Hepatocyte (in vitro differentiated cells): ENCODE data around the gene OR2J3. TPM values are rescaled to one million over a fixed set of nuclear protein-coding genes. Genes with fewer than 3 reads are reported as not detected.
"Not testable (repeated sequence)": the region's sequence is repeated elsewhere in the genome, so short reads cannot be mapped to it uniquely, and the experiment has no call there.

Experiments
- DNase-seq: peaks from one replicate; pipeline ENCODE4 v3.0.0-alpha.2; 2016; ENCODE audit warnings: low spot score
- H2AFZ ChIP-seq: fragments of 200-600 bp; sonication (generic); 2 replicates; pipeline ENCODE4 v1.6.0; 2016; ENCODE audit warnings: antibody characterized with exemption, mild to moderate bottlenecking
- H3K27ac ChIP-seq: fragments of 200-600 bp; sonication (generic); 2 replicates; pipeline ENCODE4 v1.5.1; 2016; ENCODE audit warnings: mild to moderate bottlenecking
- H3K27me3 ChIP-seq: fragments of 200-600 bp; sonication (generic); 2 replicates; pipeline ENCODE4 v1.6.1; 2016
- H3K36me3 ChIP-seq: fragments of 200-600 bp; sonication (generic); replicated peaks from 2 replicates; pipeline ENCODE4 v1.5.1; 2016; ENCODE audit warnings: low read depth; ENCODE audit not compliant: insufficient read depth
- H3K4me1 ChIP-seq: fragments of 200-600 bp; sonication (generic); 2 replicates; pipeline ENCODE4 v1.5.1; 2016; ENCODE audit warnings: mild to moderate bottlenecking, moderate library complexity; ENCODE audit not compliant: insufficient read depth
- H3K4me2 ChIP-seq: fragments of 200-600 bp; sonication (generic); 2 replicates; pipeline ENCODE4 v1.6.0; 2016
- H3K4me3 ChIP-seq: fragments of 200-600 bp; sonication (generic); 2 replicates; pipeline ENCODE4 v1.5.1; 2016; ENCODE audit warnings: mild to moderate bottlenecking
- H3K79me2 ChIP-seq: fragments of 200-600 bp; sonication (generic); 2 replicates; pipeline ENCODE4 v1.6.0; 2017; ENCODE audit warnings: mild to moderate bottlenecking
- H3K9me2 ChIP-seq: fragments of 200-600 bp; sonication (generic); replicated peaks from 2 replicates; pipeline ENCODE4 v1.6.0; 2017; ENCODE audit warnings: mild to moderate bottlenecking; ENCODE audit not compliant: insufficient read depth
- H3K9me3 ChIP-seq: fragments of 200-600 bp; sonication (generic); 2 replicates; pipeline ENCODE4 v1.5.1; 2016; ENCODE audit warnings: low read depth, mild to moderate bottlenecking
- H4K20me1 ChIP-seq: fragments of 200-600 bp; sonication (generic); 2 replicates; pipeline ENCODE4 v1.6.0; 2016; ENCODE audit warnings: mild to moderate bottlenecking; ENCODE audit not compliant: insufficient read depth, poor library complexity, severe bottlenecking
- EZH2 ChIP-seq: fragments of 200-600 bp; sonication (generic); IDR thresholded peaks from 2 replicates; pipeline ENCODE4 v1.6.1; 2016; ENCODE audit warnings: antibody characterized with exemption, mild to moderate bottlenecking, borderline replicate concordance
- EZH2phosphoT487 ChIP-seq: fragments of 200-600 bp; sonication (generic); IDR thresholded peaks from one replicate; pipeline ENCODE4 v1.6.1; 2018; ENCODE audit warnings: antibody characterized with exemption, mild to moderate bottlenecking, low read depth, moderate library complexity; ENCODE audit not compliant: unreplicated experiment, severe bottlenecking
- WGBS: methylation state at CpG from one replicate; pipeline ENCODE4 v1.1.6; 2016; ENCODE audit warnings: low lambda C conversion rate; ENCODE audit errors: missing lambda C conversion rate; 5-methylcytosine and 5-hydroxymethylcytosine counted together
- polyA plus RNA-seq: library from polyadenylated mRNA; unstranded; fragments of >200 nt; fragmentation: Nextera tagmentation; extraction: Ambion mirVana; gene quantifications from 2 replicates; pipeline ENCODE4 v1.2.1, GENCODE V29; 2016
- total RNA-seq: library from RNA; depleted of rRNA; stranded (reverse); fragments of >200 nt; gene quantifications from 2 replicates; pipeline ENCODE4 v1.2.3, GENCODE V29; 2014
- TF ChIP-seq, protein P1 (sequence below): fragments of 200-600 bp; sonication (generic); IDR thresholded peaks from 2 replicates; pipeline ENCODE4 v1.5.1; 2016; ENCODE audit warnings: antibody characterized with exemption, mild to moderate bottlenecking; ENCODE audit not compliant: poor library complexity

Gene OR2J3
- total and polyA plus RNA-seq, 2 experiments from 2014 or later = not detected

DNA sequence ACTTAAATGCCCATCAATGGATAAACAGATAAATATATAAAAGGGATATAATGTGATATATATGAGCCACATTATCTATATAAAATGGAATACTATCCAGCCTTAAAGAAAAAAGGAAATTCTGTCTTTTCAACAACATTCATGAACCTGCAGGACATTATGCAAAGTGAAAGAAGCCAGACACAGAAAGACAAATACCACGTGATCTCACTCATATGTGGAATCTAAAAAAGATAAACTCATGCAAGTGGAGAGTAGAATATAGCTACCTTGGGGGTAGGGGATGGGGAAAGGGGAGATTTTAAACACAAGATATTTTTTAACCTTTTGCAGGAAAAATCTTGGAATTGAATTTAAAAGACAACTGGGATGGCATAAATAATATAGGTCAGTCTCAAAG is 10.1 kb upstream of the OR2J3 start:
- no peaks in the 10 kb centered on the region for H3K79me2 ChIP-seq
- H3K4me2 ChIP-seq = no peak overlapping the region
- no peaks in the 10 kb centered on the region for H3K36me3 ChIP-seq
- no peaks in the 10 kb centered on the region for H3K27me3 ChIP-seq
- no peak overlapping the region for H3K4me3 ChIP-seq
- TF ChIP-seq EZH2phosphoT487 (no peak), EZH2 (no peak)
- TF ChIP-seq, protein P1, sequence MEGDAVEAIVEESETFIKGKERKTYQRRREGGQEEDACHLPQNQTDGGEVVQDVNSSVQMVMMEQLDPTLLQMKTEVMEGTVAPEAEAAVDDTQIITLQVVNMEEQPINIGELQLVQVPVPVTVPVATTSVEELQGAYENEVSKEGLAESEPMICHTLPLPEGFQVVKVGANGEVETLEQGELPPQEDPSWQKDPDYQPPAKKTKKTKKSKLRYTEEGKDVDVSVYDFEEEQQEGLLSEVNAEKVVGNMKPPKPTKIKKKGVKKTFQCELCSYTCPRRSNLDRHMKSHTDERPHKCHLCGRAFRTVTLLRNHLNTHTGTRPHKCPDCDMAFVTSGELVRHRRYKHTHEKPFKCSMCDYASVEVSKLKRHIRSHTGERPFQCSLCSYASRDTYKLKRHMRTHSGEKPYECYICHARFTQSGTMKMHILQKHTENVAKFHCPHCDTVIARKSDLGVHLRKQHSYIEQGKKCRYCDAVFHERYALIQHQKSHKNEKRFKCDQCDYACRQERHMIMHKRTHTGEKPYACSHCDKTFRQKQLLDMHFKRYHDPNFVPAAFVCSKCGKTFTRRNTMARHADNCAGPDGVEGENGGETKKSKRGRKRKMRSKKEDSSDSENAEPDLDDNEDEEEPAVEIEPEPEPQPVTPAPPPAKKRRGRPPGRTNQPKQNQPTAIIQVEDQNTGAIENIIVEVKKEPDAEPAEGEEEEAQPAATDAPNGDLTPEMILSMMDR = no peak
- no peak overlapping the region for H3K27ac ChIP-seq
- no peaks in the 10 kb centered on the region for H3K9me3 ChIP-seq
- H3K4me1 ChIP-seq = no peaks in the 10 kb centered on the region
- WGBS = 68% methylated on average over 1 of the region's 1 CpG
- DNase-seq = no peak
- H2AFZ ChIP-seq = no peak overlapping the region
- H3K9me2 ChIP-seq = no peaks in the 10 kb centered on the region
- H4K20me1 ChIP-seq = no peaks in the 10 kb centered on the region

DNA sequence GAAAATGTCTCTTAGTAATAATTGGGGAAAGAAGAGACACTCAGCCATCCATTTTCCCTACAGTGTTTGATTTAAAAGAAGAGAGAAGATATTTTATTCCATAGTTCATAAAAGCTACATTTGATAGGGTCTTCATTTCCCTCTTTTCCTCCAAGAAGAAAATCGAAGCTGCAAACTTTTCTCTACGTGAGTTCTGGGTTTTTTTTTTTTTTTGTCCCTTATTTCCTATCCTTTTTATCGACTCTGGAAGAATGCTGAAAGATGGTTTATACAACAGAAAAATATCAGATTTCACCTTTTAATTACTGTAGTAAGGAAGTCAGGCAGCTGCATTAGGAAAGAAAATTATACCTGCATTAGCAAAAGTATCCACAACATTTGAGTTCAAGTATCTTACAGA is 8.7 kb upstream of the OR2J3 start, which contains the start of gene OR2J1:
OR2J1 (plus strand) TSS at position 301 of the 400 bp plus-strand sequence. CDS start 1,453 bp downstream, outside the sequence.
- no peaks in the 10 kb centered on the region for H3K36me3 ChIP-seq
- H4K20me1 ChIP-seq = no peaks in the 10 kb centered on the region
- H3K79me2 ChIP-seq = no peaks in the 10 kb centered on the region
- WGBS = 80% methylated on average over 3 of the region's 3 CpGs
- no peaks in the 10 kb centered on the region for H3K9me2 ChIP-seq
- H3K9me3 ChIP-seq = no peaks in the 10 kb centered on the region
- no peak within 1 kb of the TSS for H2AFZ ChIP-seq
- H3K4me2 ChIP-seq = no peak within 1 kb of the TSS
- H3K27ac ChIP-seq = no peak within 1 kb of the TSS
- no peak for DNase-seq
- no peaks in the 10 kb centered on the region for H3K4me1 ChIP-seq
- no peak within 1 kb of the TSS for H3K4me3 ChIP-seq
- TF ChIP-seq EZH2 (no peak), EZH2phosphoT487 (no peak)
- TF ChIP-seq, protein P1 = no peak
- no peaks in the 10 kb centered on the region for H3K27me3 ChIP-seq

DNA sequence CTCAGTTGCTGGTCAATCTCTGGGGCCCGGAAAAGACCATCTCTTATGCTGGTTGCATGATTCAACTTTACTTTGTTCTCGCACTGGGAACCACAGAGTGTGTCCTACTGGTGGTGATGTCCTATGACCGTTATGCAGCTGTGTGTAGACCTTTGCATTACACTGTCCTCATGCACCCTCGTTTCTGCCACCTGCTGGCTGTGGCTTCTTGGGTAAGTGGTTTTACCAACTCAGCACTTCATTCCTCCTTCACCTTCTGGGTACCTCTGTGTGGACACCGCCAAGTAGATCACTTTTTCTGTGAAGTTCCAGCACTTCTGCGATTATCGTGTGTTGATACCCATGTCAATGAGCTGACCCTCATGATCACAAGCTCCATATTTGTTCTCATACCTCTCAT is 4.3 kb downstream of the OR2J3 start:
- H3K4me3 ChIP-seq = no peak overlapping the region
- H3K9me3 ChIP-seq = no peaks in the 10 kb centered on the region
- no peaks in the 10 kb centered on the region for H3K36me3 ChIP-seq
- no peak overlapping the region for H3K27ac ChIP-seq
- no peaks in the 10 kb centered on the region for H3K4me1 ChIP-seq
- H3K79me2 ChIP-seq = no peaks in the 10 kb centered on the region
- H3K4me2 ChIP-seq = no peak overlapping the region
- H2AFZ ChIP-seq = no peak overlapping the region
- WGBS = 80% methylated on average over 7 of the region's 7 CpGs
- no peaks in the 10 kb centered on the region for H4K20me1 ChIP-seq
- no peaks in the 10 kb centered on the region for H3K9me2 ChIP-seq
- H3K27me3 ChIP-seq = no peaks in the 10 kb centered on the region
- DNase-seq = no peak
- TF ChIP-seq EZH2 (no peak), EZH2phosphoT487 (no peak)
- TF ChIP-seq, protein P1 = no peak

DNA sequence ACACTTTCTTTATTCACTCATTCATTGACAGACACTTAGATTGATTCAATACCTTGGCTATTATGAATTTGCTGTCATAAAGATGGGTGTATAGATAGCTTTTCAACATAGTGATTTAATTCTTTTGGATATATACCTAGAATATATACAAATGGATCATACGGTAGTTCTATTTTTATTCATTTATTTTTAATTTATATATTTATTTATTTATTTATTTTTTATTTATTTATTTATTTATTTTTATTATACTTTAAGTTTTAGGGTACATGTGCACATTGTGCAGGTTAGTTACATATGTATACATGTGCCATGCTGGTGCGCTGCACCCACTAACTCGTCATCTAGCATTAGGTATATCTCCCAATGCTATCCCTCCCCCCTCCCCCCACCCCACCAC is 7.1 kb downstream of the OR2J3 start:
- 100% methylated on average over 1 of the region's 3 CpGs for WGBS

More for the DNA sequence above, 7.1 kb downstream of the OR2J3 start:
- H3K4me2 ChIP-seq, H3K79me2 ChIP-seq, H3K4me1 ChIP-seq, H2AFZ ChIP-seq, H3K27ac ChIP-seq, H3K9me2 ChIP-seq, H3K27me3 ChIP-seq, H3K4me3 ChIP-seq, H3K36me3 ChIP-seq, H3K9me3 ChIP-seq, H4K20me1 ChIP-seq, DNase-seq: not testable (repeated sequence)
